Limb (tissue), 2 donors: ENCODE measurements around the gene JMJD8.

ENCODE experiments used
- DNase-seq, 2 donors: peaks; one replicate each; pipeline ENCODE4 v3.0.0-alpha.2; 2016; ENCODE audit errors: extremely low spot score in 2 of 2

Gene JMJD8

GRCh38 chr16:677316-678190 is 6.6 kb downstream of the JMJD8 start:
- DNase-seq = no peak

DNA sequence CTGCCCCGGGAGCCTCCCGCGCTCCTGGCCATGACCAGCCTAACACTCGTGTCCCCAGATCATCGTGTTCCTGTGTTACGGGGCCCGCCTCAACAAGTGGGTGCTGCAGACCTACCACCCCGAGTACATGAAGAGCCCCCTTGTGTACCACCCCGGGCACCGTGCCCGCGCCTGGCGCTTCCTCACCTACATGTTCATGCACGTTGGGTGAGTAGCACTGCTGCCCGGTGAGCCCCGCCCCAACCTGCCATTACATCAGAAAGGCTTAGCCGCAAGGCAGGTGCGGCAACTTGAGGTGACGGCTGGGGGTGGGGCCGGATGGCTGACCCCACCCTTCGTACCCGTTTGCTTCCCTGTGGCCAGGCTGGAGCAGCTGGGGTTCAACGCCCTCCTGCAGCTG is 7.2 kb downstream of the JMJD8 start:
- DNase-seq = no peak

- no peak for DNase-seq
Observed at GRCh38 chr16:676565-676902, 7.6 kb downstream of the JMJD8 start.

DNA sequence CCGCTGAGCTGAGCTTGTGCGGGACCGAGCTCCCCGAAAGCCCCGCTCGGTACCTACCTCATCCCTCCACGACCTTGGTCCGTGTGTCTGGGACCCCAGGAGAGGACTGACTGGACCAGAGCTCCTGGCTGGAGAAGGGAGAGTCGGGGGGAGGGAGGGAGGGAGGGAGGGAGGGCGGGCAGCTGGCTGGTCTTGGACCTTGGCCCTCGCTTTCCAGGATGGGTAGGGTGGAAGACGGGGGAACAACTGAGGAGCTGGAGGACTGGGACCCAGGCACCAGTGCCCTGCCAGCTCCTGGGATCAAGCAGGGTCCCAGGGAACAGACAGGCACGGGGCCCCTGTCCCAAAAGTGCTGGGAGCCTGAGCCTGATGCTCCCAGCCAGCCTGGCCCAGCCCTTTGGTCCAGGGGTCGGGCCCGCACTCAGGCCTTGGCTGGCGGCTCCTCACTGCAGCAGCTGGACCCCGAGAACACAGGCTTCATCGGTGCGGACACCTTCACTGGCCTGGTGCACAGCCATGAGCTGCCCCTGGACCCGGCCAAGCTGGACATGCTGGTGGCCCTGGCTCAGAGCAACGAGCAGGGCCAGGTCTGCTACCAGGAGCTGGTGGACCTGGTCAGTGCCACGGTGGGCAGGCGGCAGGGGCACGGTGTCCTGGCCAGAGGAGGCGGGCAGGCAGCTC is 8.1 kb downstream of the JMJD8 start:
- DNase-seq = no peak

DNA sequence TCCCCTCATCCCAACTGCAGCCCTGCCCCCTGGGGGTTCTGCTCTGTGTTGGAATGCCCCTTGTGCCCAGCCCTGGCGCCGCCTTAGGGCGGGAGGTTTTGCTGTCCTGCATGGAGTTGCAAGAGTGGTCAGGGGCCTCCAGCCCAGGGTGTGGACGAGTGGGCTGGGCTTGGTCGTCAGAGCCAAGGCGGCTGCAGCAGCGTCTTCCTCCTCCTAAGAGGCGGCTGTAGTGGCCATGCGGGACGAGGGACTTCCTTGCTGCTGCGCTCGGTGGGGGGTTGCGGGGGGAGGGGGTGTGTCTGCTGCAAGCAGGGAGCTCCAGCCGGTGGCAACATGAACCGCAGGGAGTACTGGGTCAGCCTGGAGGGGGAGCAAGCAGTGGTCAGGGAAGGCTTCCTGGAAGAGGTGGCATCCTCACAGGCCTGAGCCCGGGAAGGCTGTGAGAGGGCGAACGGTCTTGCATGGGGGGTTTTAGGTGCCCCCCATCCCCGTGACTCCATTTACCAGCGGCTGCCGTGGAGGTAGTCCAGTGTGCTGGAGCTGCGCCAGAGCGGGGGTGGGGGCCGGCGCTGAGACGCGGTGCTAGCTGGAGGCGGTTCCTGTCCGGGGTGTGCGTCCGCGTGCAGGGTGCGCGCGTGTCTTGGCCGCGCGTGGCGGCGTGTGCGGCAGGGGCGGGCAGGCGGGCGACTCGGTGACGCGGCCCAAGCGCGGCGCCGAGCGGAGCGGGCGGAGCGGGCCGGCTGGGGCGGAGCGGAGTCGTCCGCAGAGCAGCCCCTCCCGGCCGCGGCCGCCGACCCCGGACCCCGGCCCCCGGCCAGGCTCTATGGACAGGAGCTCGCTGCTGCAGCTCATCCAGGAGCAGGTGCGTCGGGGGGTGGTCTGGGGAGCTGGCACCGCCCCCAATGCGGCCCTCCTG is 8.9 kb downstream of the JMJD8 start, which contains the start of gene RHBDL1:
Gene RHBDL1, plus strand, starts transcription at position 704 of the 916 bp plus-strand sequence. Its CDS starts 120 bp downstream, at position 824.
- no peak for DNase-seq

DNA sequence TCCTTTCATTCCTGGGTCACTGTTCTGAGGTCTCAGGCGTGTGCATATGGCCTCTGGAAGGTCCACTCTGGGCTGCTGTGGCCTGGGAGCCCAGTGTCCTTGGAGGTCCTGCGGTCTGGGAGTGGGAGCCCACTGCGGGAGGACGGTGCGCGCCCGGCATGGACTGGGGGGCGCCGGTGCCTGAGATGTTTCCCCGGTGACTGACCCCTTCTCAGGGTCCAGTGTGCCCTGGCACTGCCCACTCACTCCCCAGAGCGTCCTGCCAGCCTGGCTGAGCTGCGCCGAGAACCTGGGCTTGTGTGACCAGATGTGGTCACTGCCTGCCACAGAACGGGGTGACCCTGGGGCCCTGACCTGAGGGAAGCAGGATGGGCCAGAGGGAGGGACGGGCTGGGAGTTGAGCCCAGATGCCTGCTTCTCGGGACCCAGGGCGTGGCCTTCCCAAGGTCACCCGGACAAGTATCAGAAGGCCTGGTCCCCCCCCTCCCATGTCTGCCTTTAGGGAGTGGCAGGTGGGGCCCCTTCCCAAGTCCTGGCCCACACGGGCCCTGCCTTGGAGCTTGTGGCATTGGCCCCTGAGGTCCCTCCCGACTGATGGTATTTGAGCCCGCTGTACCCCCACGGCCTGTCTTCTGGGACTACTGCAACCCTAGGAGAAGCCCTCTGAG is 9.8 kb downstream of the JMJD8 start:
- DNase-seq = no peak

DNA sequence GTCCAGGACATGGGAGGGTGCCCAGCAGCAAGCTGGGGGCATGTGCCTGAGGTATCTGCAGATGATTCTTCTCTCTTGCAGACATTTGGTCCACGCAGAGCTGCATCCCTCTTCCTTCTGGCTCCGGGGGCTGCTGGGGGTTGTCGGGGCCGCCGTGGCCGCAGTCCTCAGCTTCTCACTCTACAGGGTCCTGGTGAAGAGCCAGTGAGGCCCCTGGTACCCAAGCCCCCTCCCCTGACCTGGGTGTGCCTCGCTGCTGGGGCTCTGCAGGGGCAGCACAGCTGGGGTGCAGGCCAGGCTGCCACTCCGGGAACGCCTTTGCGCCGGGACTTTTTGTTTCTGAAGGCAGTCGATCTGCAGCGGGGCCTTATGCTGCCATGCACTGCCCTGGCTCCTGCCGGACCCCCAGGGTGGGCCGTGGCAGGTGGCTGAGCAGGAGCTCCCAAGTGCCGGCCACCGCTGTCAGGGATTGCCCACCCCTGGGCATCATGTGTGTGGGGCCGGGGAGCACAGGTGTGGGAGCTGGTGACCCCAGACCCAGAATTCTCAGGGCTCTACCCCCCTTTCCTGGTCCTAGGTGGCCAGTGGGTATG is 10.6 kb downstream of the JMJD8 start:
- DNase-seq = no peak

GRCh38 chr16:672851-673250 is 11.3 kb downstream of the JMJD8 start:
- no peak for DNase-seq

DNA sequence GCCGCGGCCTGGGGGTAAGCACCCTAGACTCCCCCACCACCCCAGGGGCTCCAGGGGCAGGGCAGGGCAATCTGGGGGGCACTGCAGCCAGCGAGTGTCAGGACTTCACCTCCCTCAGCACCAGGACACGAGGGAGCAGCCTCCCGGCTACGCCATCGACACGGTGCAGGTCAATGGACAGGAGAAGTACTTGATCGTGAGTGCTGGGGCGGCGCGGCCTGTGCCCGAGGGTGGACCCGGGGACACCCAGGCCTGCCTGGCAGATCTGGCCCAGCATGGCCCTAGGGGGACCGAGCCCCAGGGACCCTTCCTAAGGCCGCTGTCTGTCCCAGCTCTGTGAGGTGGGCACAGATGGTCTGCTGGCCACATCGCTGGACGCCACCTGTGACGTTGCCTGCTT is 11.8 kb downstream of the JMJD8 start:
- DNase-seq = no peak

GRCh38 chr16:671353-672131 is 12.6 kb downstream of the JMJD8 start:
- no peak for DNase-seq

GRCh38 chr16:670485-671352 is 13.4 kb downstream of the JMJD8 start:
- no peak for DNase-seq

DNA sequence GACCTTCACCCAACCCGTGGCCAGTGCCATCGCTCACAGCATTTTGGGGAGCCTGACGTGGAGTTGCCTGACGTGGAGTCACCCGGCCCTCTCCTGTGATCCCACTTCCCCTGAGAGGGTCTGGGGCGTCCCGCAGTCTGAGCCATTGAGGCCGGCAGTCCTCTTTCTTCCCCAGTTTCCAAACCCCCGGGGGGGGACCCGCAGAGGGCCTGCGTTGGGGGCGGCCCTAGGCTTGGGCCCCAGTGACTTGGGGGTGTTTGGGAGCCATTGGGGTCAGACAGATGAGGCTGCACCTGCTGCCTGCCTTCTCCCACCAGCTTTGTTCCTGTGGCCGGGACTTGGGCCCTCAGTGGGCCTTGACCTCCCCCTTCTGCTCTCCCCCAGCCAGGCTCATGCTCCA is 14.5 kb downstream of the JMJD8 start:
- DNase-seq = no peak

DNA sequence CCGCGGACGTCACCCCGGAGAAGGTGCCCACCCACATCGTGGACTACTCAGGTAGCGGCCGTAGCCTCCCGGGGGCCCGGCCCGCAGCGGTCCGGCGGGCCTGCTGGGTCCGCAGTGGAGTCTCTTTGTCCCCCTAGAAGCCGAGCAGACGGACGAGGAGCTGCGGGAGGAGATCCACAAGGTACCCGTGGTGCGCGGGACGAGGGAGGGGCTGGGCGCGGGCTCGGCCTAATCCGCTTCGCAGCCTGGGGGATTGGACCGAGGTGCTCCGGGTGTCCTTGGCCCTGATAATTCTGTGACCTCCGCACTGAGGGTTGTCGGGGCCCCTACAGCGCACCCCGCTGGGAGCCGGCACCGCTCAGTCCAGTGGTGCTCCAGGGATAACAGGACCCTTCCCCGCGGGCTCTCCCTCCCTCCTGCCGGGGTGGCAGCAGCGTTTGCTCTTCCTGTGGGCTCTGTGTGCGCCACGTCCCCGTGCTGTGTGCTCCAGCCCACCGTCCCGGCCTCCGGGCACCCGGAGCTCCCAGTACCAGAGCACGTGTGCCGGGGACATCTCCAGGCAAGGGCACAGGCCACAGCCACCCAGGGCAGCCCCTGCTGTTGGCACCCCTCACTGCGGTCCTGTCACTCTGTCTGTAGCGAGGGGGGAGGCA is 15.5 kb downstream of the JMJD8 start:
- DNase-seq = no peak

DNA sequence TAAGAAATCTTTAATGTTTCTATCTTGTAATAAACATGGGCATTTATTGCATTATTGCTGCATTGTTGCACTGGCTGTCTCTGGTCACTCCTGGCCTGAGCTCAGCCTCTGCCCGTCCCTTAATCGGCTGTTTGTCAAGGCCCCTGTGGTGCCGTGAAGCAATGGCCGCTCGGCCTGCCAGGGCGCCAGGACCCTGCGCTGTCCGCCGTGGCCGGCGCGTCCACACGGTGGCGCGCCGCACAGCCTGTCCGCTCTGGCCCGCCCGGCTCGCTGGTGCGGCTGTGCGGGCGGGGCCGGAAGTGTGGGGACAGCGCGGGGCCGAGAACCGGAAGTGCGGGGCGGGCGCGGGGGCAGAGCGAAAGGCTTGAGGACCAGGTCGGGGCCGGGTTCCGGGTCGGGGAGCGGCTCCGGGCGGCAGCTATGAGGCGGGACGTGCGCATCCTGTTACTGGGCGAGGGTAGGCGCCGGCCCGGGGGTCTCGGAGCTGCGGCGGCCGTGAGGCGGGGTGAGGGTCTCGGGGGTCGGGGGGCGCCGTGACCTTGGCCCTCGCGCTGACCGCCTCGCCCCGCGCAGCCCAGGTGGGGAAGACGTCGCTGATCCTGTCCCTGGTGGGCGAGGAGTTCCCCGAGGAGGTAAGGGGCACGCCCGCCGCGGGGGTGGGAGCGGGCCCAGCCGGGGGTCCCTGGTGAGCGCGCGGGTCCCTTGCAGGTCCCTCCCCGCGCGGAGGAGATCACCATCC is 16.2 kb downstream of the JMJD8 start, which contains the start of gene RHOT2:
Gene RHOT2, plus strand, starts transcription at position 353 of the 739 bp plus-strand sequence. Its CDS starts 68 bp downstream, at position 421.
- peak; percentile 92 to 96 for DNase-seq

- no peak for DNase-seq
Observed at GRCh38 chr16:667113-667779, 16.9 kb downstream of the JMJD8 start.

GRCh38 chr16:666572-666971 is 17.6 kb downstream of the JMJD8 start:
- DNase-seq = no peak

- no peak for DNase-seq
Observed at GRCh38 chr16:662597-662996, 21.5 kb downstream of the JMJD8 start.
